HG03139 (cell line): Measurements from ENCODE around the gene RAMACL.

ENCODE experiments used
- ATAC-seq: cut with Tn5 transposase; IDR thresholded peaks from one replicate; pipeline ENCODE4 v1.9.1; 2021; ENCODE audit not compliant: unreplicated experiment

The RAMACL gene

DNA sequence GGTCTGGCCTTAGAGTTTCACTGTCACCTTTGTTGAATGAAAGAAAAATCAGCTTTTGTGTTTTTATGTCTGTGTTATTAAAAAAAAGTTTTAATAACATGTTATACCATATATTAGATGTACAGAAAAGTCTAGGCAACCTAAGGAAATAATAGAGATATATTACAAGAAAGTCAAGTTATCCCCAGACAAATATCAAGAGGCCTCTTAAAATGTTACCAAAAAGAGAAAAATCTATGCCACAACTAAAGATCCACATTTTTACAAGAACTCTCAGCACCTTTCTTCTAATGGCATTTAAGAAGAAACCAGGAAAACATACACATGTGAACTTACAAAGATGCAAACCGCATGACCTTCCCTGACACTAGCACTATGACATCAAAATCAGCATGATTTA, 26.8 kb downstream of the RAMACL start:
- ATAC-seq: no peak

DNA sequence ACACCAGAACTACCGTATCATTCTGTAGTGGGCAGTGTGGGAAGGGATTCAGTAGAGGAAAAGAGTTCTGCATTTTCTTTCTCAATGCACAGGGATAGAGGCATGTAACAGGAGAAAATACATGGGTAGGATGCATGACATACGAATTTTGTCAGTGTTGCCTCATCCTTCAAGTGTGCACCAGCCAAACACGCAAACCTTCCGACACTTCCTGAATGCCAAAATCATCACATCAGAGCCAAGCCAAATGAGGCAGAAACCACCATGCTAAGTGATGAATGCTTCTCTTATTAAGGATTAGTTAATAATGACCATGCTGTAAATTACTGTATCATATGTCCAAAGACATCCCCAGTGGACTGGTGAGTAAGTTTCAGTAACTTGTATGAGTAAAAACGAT, 27.3 kb downstream of the RAMACL start:
- no peak for ATAC-seq

GRCh38 chr6:166558156-166559005, 28.1 kb downstream of the RAMACL start:
- no peak for ATAC-seq

DNA sequence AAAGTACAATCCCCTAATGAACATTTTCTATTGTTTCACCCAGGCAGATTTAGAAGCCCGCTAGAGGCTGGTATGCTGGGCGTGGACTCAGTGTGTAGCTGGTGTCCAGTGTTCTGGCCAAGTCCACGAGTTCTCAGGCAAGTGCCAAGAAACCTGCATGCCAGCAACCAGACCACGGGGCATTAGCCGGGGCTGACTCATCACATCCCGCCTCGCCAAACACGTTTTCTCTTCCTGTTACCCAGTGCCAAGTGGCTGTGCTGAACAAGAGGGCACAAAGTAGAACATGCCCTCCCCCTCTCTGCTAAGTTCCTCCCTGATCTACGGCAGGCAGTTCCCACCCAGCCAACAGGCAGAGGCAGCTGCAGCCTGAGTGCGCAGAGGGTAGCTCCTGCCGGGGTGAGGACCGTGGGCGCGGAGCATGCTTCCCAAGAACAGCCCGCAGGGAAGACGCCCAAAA, 29.6 kb downstream of the RAMACL start:
- ATAC-seq: no peak

DNA sequence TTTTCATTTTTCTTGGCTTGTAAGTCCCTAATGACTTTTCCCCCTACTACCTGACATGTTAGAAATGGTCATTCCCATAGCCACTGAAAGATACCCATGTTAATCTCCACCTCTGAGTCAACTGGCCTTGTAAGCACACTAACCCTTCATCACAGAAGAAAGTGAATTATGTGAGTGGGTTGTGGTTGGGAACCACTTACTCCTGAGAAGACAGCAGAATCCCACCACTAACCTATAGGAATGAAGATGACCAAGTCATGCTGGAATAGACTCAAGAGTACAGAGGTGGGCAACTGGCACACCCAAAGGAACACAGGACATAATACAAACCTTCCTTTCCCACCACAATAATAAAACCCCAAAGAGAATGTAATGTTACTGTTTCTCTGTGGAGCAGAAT, 30.1 kb downstream of the RAMACL start:
- ATAC-seq: no peak

- no peak for ATAC-seq
Measured at GRCh38 chr6:166555086-166555485, 31.4 kb downstream of the RAMACL start.

GRCh38 chr6:166554316-166554715, 32.2 kb downstream of the RAMACL start:
- no peak for ATAC-seq

DNA sequence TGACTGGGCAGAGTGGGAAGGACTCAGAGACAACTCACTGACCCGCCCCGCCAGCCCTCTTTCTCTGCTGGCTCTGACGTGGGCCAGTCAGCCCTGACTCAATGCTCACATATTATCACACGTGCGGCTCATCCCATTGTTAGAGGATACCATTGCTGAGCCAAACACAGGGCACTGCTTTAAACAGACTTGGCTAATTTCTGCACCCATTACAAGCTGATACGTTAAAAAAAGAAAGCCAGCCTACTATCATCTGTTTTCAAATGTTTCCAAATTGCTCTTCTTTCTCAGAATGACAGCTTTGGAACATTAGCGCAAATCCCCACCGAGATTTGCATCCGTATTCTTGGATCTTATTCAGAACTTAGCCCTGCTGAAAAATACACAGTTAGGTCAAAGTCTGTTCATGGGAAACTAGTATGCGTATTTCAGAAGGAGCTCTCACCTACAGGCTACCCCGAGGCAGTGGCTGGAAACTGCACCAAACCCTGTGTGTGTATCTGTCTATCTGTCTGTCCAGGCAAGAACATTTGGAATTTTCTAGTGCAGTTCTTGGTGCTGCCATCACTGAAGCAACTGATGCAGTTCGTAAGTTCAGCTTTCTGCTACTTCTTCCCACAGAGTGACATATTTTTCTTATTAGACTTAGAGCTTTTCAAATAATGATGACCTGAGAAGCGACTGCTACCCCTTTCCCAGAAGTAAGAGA, 32.8 kb downstream of the RAMACL start:
- ATAC-seq: no peak

GRCh38 chr6:166552600-166552999, 33.9 kb downstream of the RAMACL start:
- ATAC-seq: no peak

DNA sequence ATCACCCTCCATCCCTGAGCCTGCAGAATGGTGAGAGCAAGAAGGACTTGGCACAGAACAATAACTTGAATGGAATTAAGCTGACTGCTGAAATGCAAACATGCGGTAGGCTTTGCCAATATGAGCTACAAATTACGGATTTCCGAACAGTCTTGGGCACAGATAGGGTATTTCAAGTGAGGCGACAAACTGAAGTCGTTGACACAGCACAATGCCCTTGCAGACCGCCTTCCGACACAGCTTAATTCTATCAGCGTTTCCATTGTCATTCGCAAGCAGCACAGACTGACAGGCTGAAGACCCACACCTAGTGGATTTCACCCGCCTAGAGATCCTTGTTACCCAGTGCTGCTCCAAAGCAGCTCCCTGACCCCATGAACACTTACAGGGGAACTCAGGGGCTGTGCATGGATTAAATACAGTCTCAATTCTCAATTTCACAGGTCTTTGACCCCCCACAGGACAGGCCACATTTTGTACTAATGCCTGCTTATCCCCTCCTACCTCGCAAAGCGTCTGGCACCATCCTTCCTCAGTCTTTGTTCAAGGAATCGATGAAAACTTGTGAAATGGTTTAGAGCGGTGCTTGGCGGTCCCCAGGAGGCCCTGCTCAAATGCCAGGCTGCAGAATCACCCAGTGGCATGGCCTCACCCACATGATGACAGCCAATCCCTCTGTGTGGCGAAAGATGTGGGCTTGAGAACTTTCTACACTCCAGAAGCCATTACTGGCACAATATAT, 34.6 kb downstream of the RAMACL start:
- no peak for ATAC-seq

GRCh38 chr6:166546653-166547052, 39.8 kb downstream of the RAMACL start:
- no peak for ATAC-seq

GRCh38 chr6:166545156-166546034, 41.1 kb downstream of the RAMACL start:
- no peak for ATAC-seq

DNA sequence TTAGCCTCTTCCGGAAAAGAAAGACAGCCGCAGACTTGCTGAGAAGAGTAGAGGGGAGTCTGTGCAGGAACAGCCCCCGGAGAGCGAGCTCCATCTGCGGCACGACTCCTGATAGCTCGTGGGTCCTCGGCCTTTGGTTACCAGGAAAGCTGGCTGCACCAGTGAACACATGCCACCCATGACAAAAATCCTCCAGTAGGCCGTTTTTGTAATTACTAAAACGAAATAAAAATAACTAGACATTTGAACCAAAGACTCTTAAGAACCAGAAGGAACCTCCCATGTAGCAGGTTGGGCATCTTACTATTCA, 42.2 kb downstream of the RAMACL start:
- ATAC-seq: no peak

GRCh38 chr6:166543603-166544295, 42.7 kb downstream of the RAMACL start:
- no peak for ATAC-seq

- no peak for ATAC-seq
Measured at GRCh38 chr6:166542580-166542912, 43.9 kb downstream of the RAMACL start.

GRCh38 chr6:166541876-166542579, 44.5 kb downstream of the RAMACL start:
- no peak for ATAC-seq

GRCh38 chr6:166541366-166541765, 45.1 kb downstream of the RAMACL start:
- peak; percentile 36 for ATAC-seq

- peak; percentile 85 for ATAC-seq
Measured at GRCh38 chr6:166540631-166541331, 45.7 kb downstream of the RAMACL start.

- ATAC-seq: no peak
Measured at GRCh38 chr6:166539543-166539942, 46.9 kb downstream of the RAMACL start.
